Fibroblast of lung (primary cell): ENCODE results near the gene TRIM71.

Source experiments
- CTCF ChIP-seq, 2 donors: IDR thresholded peaks in 1 of 2; conservative IDR thresholded peaks in 1 of 2; 1 replicate in 1 of 2; 2 replicates in 1 of 2; pipeline ENCODE4 v1.5.1; 2011 to 2012; ENCODE audit warnings: low read length in 2 of 2, control low read depth in 1 of 2, inconsistent platforms in 1 of 2, low read depth in 1 of 2, mild to moderate bottlenecking in 1 of 2
- EZH2 ChIP-seq: IDR thresholded peaks from 2 replicates; pipeline ENCODE4 v1.5.1; 2012; ENCODE audit warnings: low read length, control low read depth, mild to moderate bottlenecking; ENCODE audit errors: missing control alignments

DNA sequence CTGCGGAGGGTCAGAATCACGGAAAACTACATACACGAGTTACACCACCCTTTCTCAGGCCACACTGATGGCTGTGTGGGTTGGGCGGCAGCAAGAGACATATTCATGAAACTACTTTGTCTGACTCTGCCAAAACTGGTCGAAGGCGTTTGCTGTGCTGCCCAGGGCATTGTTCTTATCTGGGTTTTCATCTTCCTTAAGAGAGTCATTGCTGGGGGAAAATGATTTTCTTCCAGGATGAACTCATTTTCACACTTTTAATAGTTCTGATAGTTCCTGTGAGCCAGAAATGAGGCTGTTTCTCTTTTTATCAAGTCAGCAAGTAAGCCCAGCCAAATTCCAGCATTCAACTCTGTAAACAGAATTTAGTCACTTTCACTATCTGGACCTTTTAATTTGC is 47.6 kb downstream of the TRIM71 start:
- TF ChIP-seq CTCF (conservative IDR thresholded peaks at IDR 0.05 in 1 of 2, IDR thresholded peaks at IDR 0.05 in 1 of 2; ENCODE audit: low read depth in 1 of 2, low read length in 2 of 2) (no peak), EZH2 (no peak)
